CD1c-positive myeloid dendritic cell (primary cell): Measurements from ENCODE around the gene SLC9A9.
"Not testable (repeated sequence)": the region's sequence is repeated elsewhere in the genome, so short reads cannot be mapped to it uniquely, and the experiment has no call there.

ENCODE experiments used
- DNase-seq: peaks from one replicate; pipeline ENCODE4 v3.0.0-alpha.2; 2016; ENCODE audit errors: extremely low spot score

Gene SLC9A9

GRCh38 chr3:143847787-143848631, at the start of gene SLC9A9:
TSS of gene SLC9A9 (minus strand) at chr3:143848468. CDS start at chr3:143848322, 146 bp downstream.
- peak; percentile 69 for DNase-seq

GRCh38 chr3:143897576-143898295, 49.5 kb upstream of the SLC9A9 start:
- DNase-seq = no peak

GRCh38 chr3:143896486-143896885, 48.2 kb upstream of the SLC9A9 start:
- DNase-seq = no peak

GRCh38 chr3:143895805-143896204, 47.5 kb upstream of the SLC9A9 start:
- DNase-seq = peak; percentile 6

GRCh38 chr3:143888846-143889245, 40.6 kb upstream of the SLC9A9 start:
- no peak for DNase-seq

- DNase-seq = no peak
Observed at GRCh38 chr3:143888166-143888565, 39.9 kb upstream of the SLC9A9 start.

- DNase-seq = peak; percentile 57
Observed at GRCh38 chr3:143885780-143886427, 37.6 kb upstream of the SLC9A9 start.

- no peak for DNase-seq
Observed at GRCh38 chr3:143884861-143885260, 36.6 kb upstream of the SLC9A9 start.

GRCh38 chr3:143883151-143883550, 34.9 kb upstream of the SLC9A9 start:
- DNase-seq = no peak

GRCh38 chr3:143881095-143881494, 32.8 kb upstream of the SLC9A9 start:
- no peak for DNase-seq

GRCh38 chr3:143875546-143875945, 27.3 kb upstream of the SLC9A9 start:
- DNase-seq = no peak

- not testable (repeated sequence) for DNase-seq
Observed at GRCh38 chr3:143873553-143873952, 25.3 kb upstream of the SLC9A9 start.

- no peak for DNase-seq
Observed at GRCh38 chr3:143865302-143865701, 17.0 kb upstream of the SLC9A9 start.

- DNase-seq = no peak
Observed at GRCh38 chr3:143859465-143860203, 11.4 kb upstream of the SLC9A9 start.

GRCh38 chr3:143856252-143856970, 8.1 kb upstream of the SLC9A9 start:
- peak; percentile 26 for DNase-seq

GRCh38 chr3:143855183-143855582, 6.9 kb upstream of the SLC9A9 start:
- DNase-seq = no peak

- DNase-seq = no peak
Observed at GRCh38 chr3:143851331-143852017, 3.2 kb upstream of the SLC9A9 start.

- no peak for DNase-seq
Observed at GRCh38 chr3:143850877-143851276, 2.6 kb upstream of the SLC9A9 start.

GRCh38 chr3:143849854-143850549, 1.7 kb upstream of the SLC9A9 start:
- DNase-seq = peak; percentile 40

GRCh38 chr3:143848704-143849103, 436 bp upstream of the SLC9A9 start:
- DNase-seq = no peak
